H1 (cell line): ENCODE results near the gene TCF7L2. TPM values are rescaled to one million over a fixed set of nuclear protein-coding genes. Genes with fewer than 3 reads are reported as not detected.

Experiments used
- CTCF ChIA-PET: fragments of 300-600 bp; sonication (Branson Sonifier 250); formaldehyde crosslinking; loops from one replicate; lab custom pipeline; 2021; ENCODE audit not compliant: partially characterized antibody; lab: Charles Lee
- POLR2A ChIA-PET: fragments of 300-600 bp; sonication (Branson Sonifier 250); formaldehyde crosslinking; loops from one replicate; lab custom pipeline; 2021; ENCODE audit warnings: inconsistent platforms; ENCODE audit not compliant: partially characterized antibody; lab: Charles Lee
- DNase-seq, 2 experiments: peaks; one replicate each; pipeline versions ENCODE4 v3.0.0 to v3.0.0-alpha.2; 2010 to 2022; ENCODE audit warnings: low spot score in 2 of 2, low read depth in 1 of 2, mixed read lengths in 1 of 2
- FAIRE-seq: peaks from 2 replicates; lab custom pipeline; 2011; peaks lifted over from hg19 to GRCh38; lab: Jason Lieb, UNC
- H2AFZ ChIP-seq: 2 replicates; pipeline ENCODE4 v1.8.1; 2012; ENCODE audit warnings: low read length, inconsistent platforms
- H2AK5ac ChIP-seq: 2 replicates; pipeline ENCODE4 v1.6.1; 2013; ENCODE audit warnings: low read depth, low read length
- H2BK120ac ChIP-seq: replicated peaks from 2 replicates; pipeline ENCODE3; 2013; ENCODE audit warnings: low read depth, low read length, inconsistent platforms
- H2BK12ac ChIP-seq: 2 replicates; pipeline ENCODE4 v1.6.1; 2013; ENCODE audit warnings: low read depth, low read length
- H2BK15ac ChIP-seq: 2 replicates; pipeline ENCODE4 v1.6.1; 2013; ENCODE audit warnings: low read length
- H2BK20ac ChIP-seq: 2 replicates; pipeline ENCODE4 v1.6.1; 2013; ENCODE audit warnings: low read length
- H2BK5ac ChIP-seq: 2 replicates; pipeline ENCODE4 v1.6.1; 2013; ENCODE audit warnings: low read depth, low read length
- H3K14ac ChIP-seq: 2 replicates; pipeline ENCODE4 v1.6.1; 2013; ENCODE audit warnings: inconsistent platforms; ENCODE audit not compliant: insufficient read length
- H3K18ac ChIP-seq: 2 replicates; pipeline ENCODE4 v1.6.1; 2013; ENCODE audit warnings: low read length; ENCODE audit errors: extremely low read depth
- H3K23ac ChIP-seq: 2 replicates; pipeline ENCODE4 v1.6.1; 2013; ENCODE audit warnings: inconsistent platforms; ENCODE audit not compliant: insufficient read length
- H3K23me2 ChIP-seq: 2 replicates; pipeline ENCODE4 v1.6.1; 2013; ENCODE audit warnings: low read depth, low read length
- H3K27ac ChIP-seq: 2 replicates; pipeline ENCODE4 v1.6.1; 2011; ENCODE audit warnings: low read depth, low read length, inconsistent platforms
- H3K27me3 ChIP-seq, 4 experiments: replicated peaks in 1 of 4; 1 replicate in 1 of 4; 2 replicates in 3 of 4; pipeline versions ENCODE4 v1.6.1 to v1.8.1; 2011 to 2013; ENCODE audit warnings: low read length in 3 of 4, mild to moderate bottlenecking in 3 of 4, inconsistent platforms in 2 of 4, mixed read lengths in 2 of 4, moderate library complexity in 1 of 4; ENCODE audit not compliant: control insufficient read depth in 3 of 4, insufficient read depth in 3 of 4; ENCODE audit errors: extremely low read depth in 1 of 4
- H3K36me3 ChIP-seq, 4 experiments: 2 replicates each; pipeline versions ENCODE4 v1.6.1 to v1.8.1; 2011 to 2013; ENCODE audit warnings: mild to moderate bottlenecking in 4 of 4, low read length in 3 of 4, moderate library complexity in 2 of 4, control low read depth in 1 of 4, inconsistent platforms in 1 of 4; ENCODE audit not compliant: insufficient read depth in 4 of 4, control insufficient read depth in 2 of 4
- H3K4ac ChIP-seq: replicated peaks from 2 replicates; pipeline ENCODE3; 2013; ENCODE audit warnings: low read length, low read depth, mixed read lengths, inconsistent platforms; ENCODE audit not compliant: insufficient read length
- H3K4me1 ChIP-seq, 4 experiments: replicated peaks in 1 of 4; 1 replicate in 1 of 4; 2 replicates in 3 of 4; pipeline versions ENCODE4 v1.6.1 to v1.8.1; 2011 to 2013; ENCODE audit warnings: low read length in 3 of 4, inconsistent platforms in 2 of 4, mixed read lengths in 1 of 4; ENCODE audit not compliant: insufficient read depth in 4 of 4, control insufficient read depth in 3 of 4
- H3K4me2 ChIP-seq, 2 experiments: 2 replicates each; pipeline versions ENCODE4 v1.6.1 to v1.8.1; 2011 to 2013; ENCODE audit warnings: low read depth in 2 of 2, low read length in 2 of 2, control low read depth in 1 of 2, inconsistent platforms in 1 of 2, mild to moderate bottlenecking in 1 of 2; ENCODE audit not compliant: insufficient read depth in 1 of 2
- H3K4me3 ChIP-seq, 4 experiments: fragments of 200-600, 300-600 bp in 1 of 4; sonication (generic), shearing (Covaris generic), sonication (Bioruptor Twin) in 1 of 4; 2 replicates each; pipeline versions ENCODE4 v1.5.1 to v1.8.1; 2011 to 2016; ENCODE audit warnings: low read length in 4 of 4, low read depth in 3 of 4, control low read depth in 2 of 4, inconsistent platforms in 2 of 4, mild to moderate bottlenecking in 2 of 4, mixed read lengths in 1 of 4, moderate library complexity in 1 of 4; ENCODE audit not compliant: insufficient read depth in 2 of 4; ENCODE audit errors: extremely low read depth in 1 of 4
- H3K56ac ChIP-seq: replicated peaks from 2 replicates; pipeline ENCODE3; 2013; ENCODE audit warnings: low read depth, mild to moderate bottlenecking, mixed read lengths, low read length, inconsistent platforms; ENCODE audit not compliant: insufficient read length
- H3K79me1 ChIP-seq: 2 replicates; pipeline ENCODE4 v1.6.1; 2013; ENCODE audit warnings: low read depth, low read length, control low read depth
- H3K79me2 ChIP-seq, 2 experiments: 2 replicates each; pipeline versions ENCODE4 v1.6.1 to v1.8.1; 2012 to 2013; ENCODE audit warnings: low read length in 2 of 2, mild to moderate bottlenecking in 2 of 2, inconsistent platforms in 1 of 2; ENCODE audit not compliant: insufficient read depth in 2 of 2, control insufficient read depth in 1 of 2
- H3K9ac ChIP-seq, 4 experiments: replicated peaks in 1 of 4; 1 replicate in 1 of 4; 2 replicates in 3 of 4; pipeline versions ENCODE4 v1.6.1 to v1.8.1; 2011 to 2013; ENCODE audit warnings: low read depth in 3 of 4, low read length in 3 of 4, control low read depth in 2 of 4, mild to moderate bottlenecking in 2 of 4, moderate library complexity in 2 of 4, inconsistent platforms in 1 of 4; ENCODE audit errors: extremely low read depth in 1 of 4
- H3K9me3 ChIP-seq, 2 experiments: 2 replicates each; pipeline versions ENCODE4 v1.6.1 to v1.8.1; 2012 to 2013; ENCODE audit warnings: mild to moderate bottlenecking in 2 of 2, moderate library complexity in 2 of 2, control low read depth in 1 of 2, inconsistent platforms in 1 of 2, low read depth in 1 of 2, low read length in 1 of 2, mixed read lengths in 1 of 2; ENCODE audit not compliant: insufficient read depth in 2 of 2
- H4K20me1 ChIP-seq, 2 experiments: replicated peaks in 1 of 2; 2 replicates each; pipeline versions ENCODE3 to v1.8.1; 2011 to 2013; ENCODE audit warnings: inconsistent platforms in 2 of 2, low read length in 2 of 2, mild to moderate bottlenecking in 1 of 2; ENCODE audit not compliant: insufficient read depth in 2 of 2, control insufficient read depth in 1 of 2
- H4K5ac ChIP-seq: 2 replicates; pipeline ENCODE4 v1.6.1; 2013; ENCODE audit warnings: low read length, low read depth, mixed read lengths, inconsistent platforms; ENCODE audit not compliant: insufficient read length
- H4K8ac ChIP-seq: 2 replicates; pipeline ENCODE4 v1.8.0; 2013; ENCODE audit warnings: mild to moderate bottlenecking, moderate library complexity, low read length, inconsistent platforms; ENCODE audit not compliant: insufficient read depth; ENCODE audit errors: extremely low read depth
- H4K91ac ChIP-seq: replicated peaks from 2 replicates; pipeline ENCODE3; 2013; ENCODE audit warnings: low read length, mixed read lengths, inconsistent platforms; ENCODE audit not compliant: insufficient read length
- ASH2L ChIP-seq: fragments of 200-600, 300-600 bp; sonication (generic); IDR thresholded peaks from one replicate; pipeline ENCODE4 v1.7.1; 2017; ENCODE audit warnings: low read length
- BACH1 ChIP-seq: IDR thresholded peaks from 2 replicates; pipeline ENCODE4 v1.6.1; 2012; ENCODE audit warnings: low read length, improper control_type of control experiment
- BRCA1 ChIP-seq: IDR thresholded peaks from 2 replicates; pipeline ENCODE4 v1.6.1; 2012; ENCODE audit warnings: low read depth, low read length, improper control_type of control experiment
- KDM4A ChIP-seq: IDR thresholded peaks from one replicate; pipeline ENCODE4 v1.7.1; 2012; ENCODE audit warnings: low read depth, mild to moderate bottlenecking, moderate library complexity, low read length, inconsistent platforms; ENCODE audit not compliant: severe bottlenecking
- NANOG ChIP-seq: IDR thresholded peaks from 2 replicates; pipeline ENCODE4 v1.6.1; 2011; ENCODE audit warnings: low read length, low read depth, mild to moderate bottlenecking, inconsistent platforms; ENCODE audit not compliant: insufficient read depth, poor library complexity, severe bottlenecking
- POU5F1 ChIP-seq: IDR thresholded peaks from 2 replicates; pipeline ENCODE4 v1.6.1; 2011; ENCODE audit warnings: low read depth, mild to moderate bottlenecking, low read length, moderate library complexity
- WGBS, 2 experiments: shearing (Covaris generic) in 1 of 2; methylation state at CpG; one replicate each; pipeline versions ENCODE4 v1.1.6 to v1.1.7; 2013 to 2015; ENCODE audit warnings: low lambda C conversion rate in 2 of 2, mixed read lengths in 2 of 2, inconsistent platforms in 1 of 2, low coverage in 1 of 2, missing lambda C conversion rate in 1 of 2; ENCODE audit not compliant: insufficient replicate concordance in 2 of 2, insufficient coverage in 1 of 2, insufficient read length in 1 of 2; ENCODE audit errors: extremely low coverage in 1 of 2, missing lambda C conversion rate in 1 of 2; 5-methylcytosine and 5-hydroxymethylcytosine counted together
- polyA plus RNA-seq, 7 experiments: library from polyadenylated mRNA; depleted of rRNA in 3 of 7; stranded (reverse) in 5 of 7; unstranded in 2 of 7; fragments of >200 nt in 5 of 7; fragments of 200-250 nt in 2 of 7; gene quantifications; 1 replicate in 5 of 7; 2 replicates in 1 of 7; 4 replicates in 1 of 7; pipeline versions ENCODE4 v1.2.1 to v1.2.3, GENCODE V29; 2011 to 2013; ENCODE audit warnings: missing spikeins in 2 of 7, mixed read lengths in 2 of 7
- total RNA-seq: library from RNA; stranded (reverse); fragmentation: NEBNext Ultra II Directional; extraction: Animal tissue kit (Norgen Biotek cat#: 25700); gene quantifications from 2 replicates; pipeline ENCODE4 v1.2.1, GENCODE V29; 2021

TCF7L2 gene
- total and polyA plus RNA-seq, 2 of the 8 experiments (the other 6 are each of a cell fraction or from before 2014, with no cell fraction given): 33.9 to 67.3 TPM

- peaks cover 24 to 50% (median 31%) of the 10 kb centered on the region in 4 experiments for H3K4me1 ChIP-seq
- peaks cover 34 to 94% of the 10 kb centered on the region in 2 experiments for H3K79me2 ChIP-seq
- 6% methylated on average over 8 of the region's 8 CpGs; no CpG with 5 or more reads in 1 of the 2 experiments for WGBS, 2 experiments
- no peak overlapping the region for H2AFZ ChIP-seq
- no peaks in the 10 kb centered on the region for H3K27me3 ChIP-seq
- H3K4me2 ChIP-seq: peak overlapping the region; percentile 66 to 78
- peak overlapping the region; percentile 82 for H2BK120ac ChIP-seq
- peak overlapping the region; percentile 89 for H3K18ac ChIP-seq
- peak overlapping the region; percentile 18; the same call in 1 of the 2 replicates for H2AK5ac ChIP-seq
- no peaks in the 10 kb centered on the region for H3K9me3 ChIP-seq
- peaks cover 0 to under 1% of the 10 kb centered on the region in 2 experiments for H4K20me1 ChIP-seq
- H4K91ac ChIP-seq: peak overlapping the region; percentile 25
- peak overlapping the region; percentile 55; the same call in 1 of the 2 replicates for H2BK12ac ChIP-seq
- H3K14ac ChIP-seq: no peak overlapping the region
- H2BK20ac ChIP-seq: no peak overlapping the region; the same call in 1 of the 2 replicates
- DNase-seq (no peak), FAIRE-seq (peak; percentile 55)
- H3K36me3 ChIP-seq: peaks cover 0 to 39% (median 0%) of the 10 kb centered on the region in 4 experiments; a peak in 3 of 8 replicates
- H2BK5ac ChIP-seq: peak overlapping the region; percentile 93; the same call in 1 of the 2 replicates
- H3K23me2 ChIP-seq: peaks cover 7% of the 10 kb centered on the region
- H2BK15ac ChIP-seq: 0 out of 2 replicates have a peak overlapping the region, but pooled peaks have one; percentile 31
- H3K27ac ChIP-seq: peak overlapping the region; percentile 42; the same call in 1 of the 2 replicates
- H3K9ac ChIP-seq: peak overlapping the region in 1 of 4 experiments; percentile 45; a peak in 2 of 7 replicates
- ChIA-PET POLR2A (interaction anchor here (0.6 to 2.5 kb wide), 11 partner anchors 8 to 270 kb away, joined by 3 to 9 read pairs (median 4); partner anchors contain the start of gene TCF7L2), CTCF (interaction anchor here (0.6 to 1.1 kb wide), 8 partner anchors 9 to 323 kb away, joined by 3 to 4 read pairs (median 3); no protein-coding TSS in a partner anchor)
- H3K4ac ChIP-seq: peak overlapping the region; percentile 10
- peak overlapping the region; percentile 90 for H4K5ac ChIP-seq
- no peak overlapping the region for H3K23ac ChIP-seq
- H3K4me3 ChIP-seq: peak overlapping the region in 3 of 4 experiments; percentile 12 to 85 (median 19); a peak in 5 of 8 replicates
- no peak overlapping the region for H3K56ac ChIP-seq
- no peak overlapping the region for H4K8ac ChIP-seq
- peaks cover 7% of the 10 kb centered on the region; the same call in 1 of the 2 replicates for H3K79me1 ChIP-seq
- TF ChIP-seq BRCA1 (no peak), NANOG (no peak), KDM4A (no peak), POU5F1 (no peak), BACH1 (no peak), ASH2L (no peak)
These were observed 8.4 kb downstream of the TCF7L2 start for GRCh38 chr10:112958275-112958995.
